ENCODE measurements around the gene INSC.
"Not testable (repeated sequence)": the region's sequence is repeated elsewhere in the genome, so short reads cannot be mapped to it uniquely, and the experiment has no call there.

Gene INSC

GRCh38 chr11:15114501-15115475 is at the start of gene INSC:
TSS of gene INSC (plus strand) at chr11:15114923. CDS start at chr11:15149175, 34,252 bp downstream.
- in situ Hi-C loops (cut with HindIII; ENCODE audit: low sequenced_read_pairs), result loop anchor here (5.0 kb wide), 1 partner anchor 83 kb away; no protein-coding TSS in a partner anchor
- no peak for DNase-seq (ENCODE audit: low read depth)

GRCh38 chr11:15069751-15070150 is 45.0 kb upstream of the INSC start:
- H3K4me3 ChIP-seq (ENCODE audit: low read depth, low read length); DNase-seq (ENCODE audit: low read depth); in situ Hi-C loops (cut with HindIII; ENCODE audit: low sequenced_read_pairs): not testable (repeated sequence)

More at GRCh38 chr11:15114501-15115475, at the start of gene INSC:
- peak within 1 kb of the TSS; percentile 38 for H3K4me3 ChIP-seq (ENCODE audit: low read depth, low read length)
- no peak for TF ChIP-seq CTCF (IDR thresholded peaks at IDR 0.05; ENCODE audit: low read depth, low read length, missing control alignments)

GRCh38 chr11:15071556-15072255 is 43.0 kb upstream of the INSC start:
- no peak for DNase-seq (ENCODE audit: low read depth)
- no peak for TF ChIP-seq CTCF (IDR thresholded peaks at IDR 0.05; ENCODE audit: low read depth, low read length, missing control alignments)
- in situ Hi-C loops (cut with HindIII; ENCODE audit: low sequenced_read_pairs), result no loop called here
- no peak overlapping the region for H3K4me3 ChIP-seq (ENCODE audit: low read depth, low read length)

GRCh38 chr11:15072551-15073143 is 42.1 kb upstream of the INSC start:
- no peak overlapping the region for H3K4me3 ChIP-seq (ENCODE audit: low read depth, low read length)
- TF ChIP-seq CTCF (IDR thresholded peaks at IDR 0.05; ENCODE audit: low read depth, low read length, missing control alignments), result no peak
- in situ Hi-C loops (cut with HindIII; ENCODE audit: low sequenced_read_pairs), result no loop called here
- no peak for DNase-seq (ENCODE audit: low read depth)

GRCh38 chr11:15073361-15074205 is 41.1 kb upstream of the INSC start, which contains the start of gene CALCB:
TSS of gene CALCB (plus strand) at chr11:15073593. CDS start at chr11:15074719, 1,126 bp downstream.
- in situ Hi-C loops (cut with HindIII; ENCODE audit: low sequenced_read_pairs), result no loop called here
- H3K4me3 ChIP-seq (ENCODE audit: low read depth, low read length), result peak within 1 kb of the TSS; percentile 37
- TF ChIP-seq CTCF (IDR thresholded peaks at IDR 0.05; ENCODE audit: low read depth, low read length, missing control alignments), result no peak
- DNase-seq (ENCODE audit: low read depth), result no peak

GRCh38 chr11:15074206-15075161 is 40.2 kb upstream of the INSC start:
- H3K4me3 ChIP-seq (ENCODE audit: low read depth, low read length), result peak overlapping the region; percentile 37
- peak; percentile 73 for TF ChIP-seq CTCF (IDR thresholded peaks at IDR 0.05; ENCODE audit: low read depth, low read length, missing control alignments)
- peak; percentile 53 for DNase-seq (ENCODE audit: low read depth)
- in situ Hi-C loops (cut with HindIII; ENCODE audit: low sequenced_read_pairs), result no loop called here

All from astrocyte of the cerebellum (primary cell).